ENCODE results near the gene NAB2. TPM values are rescaled to one million over a fixed set of nuclear protein-coding genes. Genes with fewer than 3 reads are reported as not detected.

NAB2 gene
- total and polyA plus RNA-seq, 10 of the 15 experiments (the other 5 are each of a cell fraction or from before 2014, with no cell fraction given), result 0.35 to 35.2 (median 15.3) TPM

GRCh38 chr12:57111031-57111734 is 22.3 kb downstream of the NAB2 start, which contains the start of gene STAT6 (continued):
- TF ChIP-seq RELA (IDR thresholded peaks at IDR 0.05; ENCODE audit: borderline replicate concordance, partially characterized antibody) (no peak), SUZ12 (IDR thresholded peaks at IDR 0.05; ENCODE audit: unreplicated experiment) (no peak), CBX5 (IDR thresholded peaks at IDR 0.05; ENCODE audit: low read depth) (no peak), SMAD1 (IDR thresholded peaks at IDR 0.05; ENCODE audit: low read depth, partially characterized antibody) (peak; percentile 87), TAF1 (IDR thresholded peaks at IDR 0.05; ENCODE audit: borderline replicate concordance, low read depth, low read length) (peak; percentile 82; the same call in 1 of the 2 replicates), JUNB (IDR thresholded peaks at IDR 0.05) (no peak), TCF12 (IDR thresholded peaks at IDR 0.05; ENCODE audit: low read depth, low read length) (no peak), SMARCA5 (IDR thresholded peaks at IDR 0.05) (peak; percentile 51; the same call in 1 of the 2 replicates), MYB (IDR thresholded peaks at IDR 0.05; ENCODE audit: borderline replicate concordance, low read depth, low read length) (no peak), DPF2 (IDR thresholded peaks at IDR 0.05) (no peak), ZNF622 (IDR thresholded peaks at IDR 0.05) (no peak), KLF5 (IDR thresholded peaks at IDR 0.05; ENCODE audit: partially characterized antibody) (no peak), CBX3 (IDR thresholded peaks at IDR 0.05; ENCODE audit: borderline replicate concordance, low read depth) (no peak), CREB1 (IDR thresholded peaks at IDR 0.05; ENCODE audit: low read depth) (peak; percentile 76), EED (IDR thresholded peaks at IDR 0.05; ENCODE audit: low read depth) (0 out of 2 replicates have a peak, but pooled peaks have one; percentile 9), RFX5 (IDR thresholded peaks at IDR 0.05; ENCODE audit: low read depth, low read length) (no peak), MYC (IDR thresholded peaks at IDR 0.05; ENCODE audit: insufficient read depth, insufficient read length, insufficient replicate concordance, low read length, severe bottlenecking) (no peak), YY1 (IDR thresholded peaks at IDR 0.05; ENCODE audit: low read depth, low read length) (peak; percentile 54), CREM (IDR thresholded peaks at IDR 0.05; ENCODE audit: low read depth) (no peak; the same call in 1 of the 2 replicates), MAX (IDR thresholded peaks at IDR 0.05; ENCODE audit: low read depth, low read length) (peak; percentile 88), TCF7 (IDR thresholded peaks at IDR 0.05; ENCODE audit: borderline replicate concordance) (no peak), MXI1 (IDR thresholded peaks at IDR 0.05; ENCODE audit: low read depth, low read length) (peak; percentile 96), JUND (IDR thresholded peaks at IDR 0.05; ENCODE audit: low read depth, low read length) (0 out of 2 replicates have a peak, but pooled peaks have one; percentile 2), SIN3A (IDR thresholded peaks at IDR 0.05; ENCODE audit: low read depth, low read length) (no peak; the same call in 1 of the 2 replicates), ZNF217 (IDR thresholded peaks at IDR 0.05) (no peak), MTA3 (IDR thresholded peaks at IDR 0.05; ENCODE audit: borderline replicate concordance, low read length) (0 out of 2 replicates have a peak, but pooled peaks have one; percentile 76), SP1 (IDR thresholded peaks at IDR 0.05; ENCODE audit: low read depth, low read length) (no peak), IRF5 (IDR thresholded peaks at IDR 0.05; ENCODE audit: borderline replicate concordance) (no peak), ASH2L (IDR thresholded peaks at IDR 0.05; ENCODE audit: borderline replicate concordance, low read depth) (no peak), ELK1 (IDR thresholded peaks at IDR 0.05; ENCODE audit: low read depth, low read length) (no peak), HCFC1 (IDR thresholded peaks at IDR 0.05; ENCODE audit: low read length) (0 out of 2 replicates have a peak, but pooled peaks have one; percentile 23)
